B cell (primary cell): ENCODE measurements around the gene CALML5. TPM values are rescaled to one million over a fixed set of nuclear protein-coding genes. Genes with fewer than 3 reads are reported as not detected.

Experiments used
- ATAC-seq: fragments of 200-7000 bp; cut with Tn5 transposase; one replicate; pipeline ENCODE4 v1.10.0; 2021; ENCODE audit warnings: low read depth, mild to moderate bottlenecking, moderate number of reproducible peaks, moderate library complexity
- CTCF ChIA-PET: fragments of 350-600 bp; sonication (Branson Sonifier 250); formaldehyde crosslinking; loops from one replicate; lab custom pipeline; 2021; ENCODE audit warnings: antibody characterized with exemption, inconsistent platforms; lab: Charles Lee
- POLR2A ChIA-PET: fragments of 350-600 bp; sonication (Branson Sonifier 250); formaldehyde crosslinking; loops from one replicate; lab custom pipeline; 2021; ENCODE audit warnings: antibody characterized with exemption; lab: Charles Lee
- DNase-seq: peaks from one replicate; pipeline ENCODE4 v3.0.0; 2013
- H2AFZ ChIP-seq: 2 replicates; pipeline ENCODE4 v1.6.1; 2012; ENCODE audit warnings: mild to moderate bottlenecking, low read depth, low read length; ENCODE audit not compliant: insufficient read depth, poor library complexity, severe bottlenecking
- H3K27ac ChIP-seq, 2 donors: 1 replicate in 1 of 2; 2 replicates in 1 of 2; pipeline ENCODE4 v1.5.1; 2012 to 2013; ENCODE audit warnings: low read length in 2 of 2, mild to moderate bottlenecking in 2 of 2, moderate library complexity in 1 of 2
- H3K27me3 ChIP-seq, 4 experiments: fragments of 200-600 bp in 1 of 4; sonication (generic) in 1 of 4; replicated peaks in 1 of 4; 1 replicate in 2 of 4; 2 replicates in 2 of 4; pipeline versions ENCODE4 v1.6.1 to v1.7.0; 2013 to 2016; ENCODE audit warnings: low read length in 3 of 4, mild to moderate bottlenecking in 2 of 4, mixed read lengths in 1 of 4, moderate library complexity in 1 of 4; ENCODE audit not compliant: insufficient read depth in 4 of 4, control insufficient read depth in 3 of 4; ENCODE audit errors: control extremely low read depth in 1 of 4
- H3K36me3 ChIP-seq, 2 experiments: replicated peaks in 1 of 2; 1 replicate in 1 of 2; 2 replicates in 1 of 2; pipeline versions ENCODE4 v1.6.1 to v1.7.1; 2013; ENCODE audit warnings: low read length in 1 of 2; ENCODE audit not compliant: insufficient read depth in 2 of 2, control insufficient read depth in 1 of 2; ENCODE audit errors: control extremely low read depth in 1 of 2, extremely low read depth in 1 of 2
- H3K4me1 ChIP-seq, 2 donors: fragments of 200-600 bp in 1 of 2; sonication (generic) in 1 of 2; 1 replicate in 1 of 2; 2 replicates in 1 of 2; pipeline versions ENCODE4 v1.5.1 to v1.6.1; 2013 to 2017; ENCODE audit warnings: low read length in 2 of 2; ENCODE audit not compliant: control insufficient read depth in 2 of 2, insufficient read depth in 2 of 2
- H3K4me2 ChIP-seq: replicated peaks from 2 replicates; pipeline ENCODE3; 2012; ENCODE audit warnings: mild to moderate bottlenecking, low read depth, low read length; ENCODE audit not compliant: poor library complexity, severe bottlenecking
- H3K4me3 ChIP-seq, 5 experiments: fragments of 200-600 bp in 1 of 5; sonication (generic) in 1 of 5; 1 replicate in 3 of 5; 2 replicates in 2 of 5; pipeline versions ENCODE4 v1.5.1 to v1.7.0; 2011 to 2016; ENCODE audit warnings: low read length in 4 of 5, mild to moderate bottlenecking in 4 of 5, low read depth in 2 of 5, control low read depth in 1 of 5, moderate library complexity in 1 of 5; ENCODE audit not compliant: insufficient read depth in 1 of 5; ENCODE audit errors: control extremely low read depth in 1 of 5, extremely low read depth in 1 of 5
- H3K79me2 ChIP-seq: fragments of 200-600 bp; sonication (generic); one replicate; pipeline ENCODE4 v1.6.0; 2016; ENCODE audit warnings: low read length; ENCODE audit not compliant: control insufficient read depth, insufficient read depth
- H3K9ac ChIP-seq: fragments of 200-600 bp; sonication (generic); 2 replicates; pipeline ENCODE4 v1.6.1; 2017; ENCODE audit warnings: mild to moderate bottlenecking, low read length, moderate library complexity
- H3K9me3 ChIP-seq, 3 donors: one replicate each; pipeline versions ENCODE4 v1.6.1 to v1.7.1; 2013; ENCODE audit warnings: low read length in 2 of 3; ENCODE audit not compliant: control insufficient read depth in 2 of 3, insufficient read depth in 1 of 3; ENCODE audit errors: control extremely low read depth in 1 of 3
- H4K20me1 ChIP-seq: 2 replicates; pipeline ENCODE4 v1.6.0; 2012; ENCODE audit warnings: mild to moderate bottlenecking, low read length; ENCODE audit not compliant: insufficient read depth, control insufficient read depth, poor library complexity, severe bottlenecking
- H3K27ac Mint-ChIP-seq: one replicate; pipeline ENCODE4 v1.8.0; 2021; ENCODE audit warnings: mixed read lengths
- H3K27me3 Mint-ChIP-seq: one replicate; pipeline ENCODE4 v1.8.0; 2021; ENCODE audit warnings: mixed read lengths
- H3K4me1 Mint-ChIP-seq: one replicate; pipeline ENCODE4 v1.8.0; 2021; ENCODE audit warnings: mixed read lengths
- H3K4me3 Mint-ChIP-seq: one replicate; pipeline ENCODE4 v1.8.0; 2021; ENCODE audit warnings: mixed read lengths
- H3K9me3 Mint-ChIP-seq: one replicate; pipeline ENCODE4 v1.8.0; 2022; ENCODE audit warnings: mixed read lengths; ENCODE audit not compliant: insufficient read depth
- CTCF ChIP-seq: fragments of 200-600 bp; IDR thresholded peaks from one replicate; pipeline ENCODE4 v1.8.0; 2022; ENCODE audit warnings: antibody characterized with exemption, mild to moderate bottlenecking
- EZH2 ChIP-seq: IDR thresholded peaks from 2 replicates; pipeline ENCODE4 v1.6.1; 2012; ENCODE audit warnings: borderline replicate concordance, low read depth, mild to moderate bottlenecking, moderate library complexity, low read length; ENCODE audit not compliant: insufficient read depth, poor library complexity, severe bottlenecking
- WGBS: methylation state at CpG from one replicate; pipeline ENCODE4 v1.1.5; 2013; ENCODE audit warnings: missing lambda C conversion rate; ENCODE audit not compliant: insufficient coverage; 5-methylcytosine and 5-hydroxymethylcytosine counted together
- intact Hi-C: fragments of 100-400 bp; cut with micrococcal nuclease; formaldehyde crosslinking; loops from one replicate; pipeline ENCODE4 v1.10.0; 2022
- polyA plus RNA-seq: library from polyadenylated mRNA; depleted of rRNA; stranded (reverse); fragments of >200 nt; gene quantifications from 2 replicates; pipeline ENCODE4 v1.2.3, GENCODE V29; 2012
- total RNA-seq, 2 donors: library from RNA; stranded (reverse); fragments of 120-200 nt in 1 of 2; gene quantifications; 1 replicate in 1 of 2; 2 replicates in 1 of 2; pipeline versions ENCODE4 v1.2.3 to v1.2.4, GENCODE V29; 2013 to 2022

Gene CALML5
- total and polyA plus RNA-seq, 2 donors (not counting 1 experiment from before 2014, with no cell fraction given): not detected

GRCh38 chr10:5500162-5500670, 846 bp upstream of the CALML5 start:
- CTCF ChIA-PET: interaction anchor here (1.4 kb wide), 1 partner anchor 122 kb away, joined by 4 read pairs; no protein-coding TSS in a partner anchor
- intact Hi-C loops: no loop called here
- ATAC-seq: no peak
- Histone ChIP-seq H3K27ac (no peak overlapping the region), H3K9me3 (no peaks in the 10 kb centered on the region), H3K36me3 (no peaks in the 10 kb centered on the region), H3K9ac (no peak overlapping the region), H2AFZ (no peak overlapping the region), H3K4me2 (no peak overlapping the region), H4K20me1 (no peaks in the 10 kb centered on the region), H3K4me3 (no peak overlapping the region), H3K79me2 (no peaks in the 10 kb centered on the region), H3K4me1 (no peaks in the 10 kb centered on the region), H3K27me3 (peaks cover 0 to 2% (median 0%) of the 10 kb centered on the region in 4 experiments)
- 91% methylated on average over 5 of the region's 7 CpGs for WGBS
- no peak for DNase-seq
- Mint-ChIP-seq H3K4me3 (no peak overlapping the region), H3K9me3 (no peaks in the 10 kb centered on the region), H3K4me1 (no peaks in the 10 kb centered on the region), H3K27ac (no peak overlapping the region), H3K27me3 (peaks cover 11% of the 10 kb centered on the region)
- POLR2A ChIA-PET: no interaction called here
- no peak for TF ChIP-seq EZH2
- no peak for TF ChIP-seq CTCF

- Histone ChIP-seq H4K20me1 (no peaks in the 10 kb centered on the region), H3K4me2 (no peak overlapping the region), H3K9ac (no peak overlapping the region), H3K36me3 (no peaks in the 10 kb centered on the region), H3K4me1 (no peaks in the 10 kb centered on the region), H3K4me3 (no peak overlapping the region), H2AFZ (no peak overlapping the region), H3K9me3 (no peaks in the 10 kb centered on the region), H3K79me2 (no peaks in the 10 kb centered on the region), H3K27ac (no peak overlapping the region), H3K27me3 (peaks cover 0 to 2% (median 0%) of the 10 kb centered on the region in 4 experiments)
- Mint-ChIP-seq H3K4me1 (no peaks in the 10 kb centered on the region), H3K4me3 (no peak overlapping the region), H3K27ac (no peak overlapping the region), H3K9me3 (no peaks in the 10 kb centered on the region), H3K27me3 (peaks cover 9% of the 10 kb centered on the region)
- CTCF ChIA-PET: no interaction called here
- DNase-seq (no peak), ATAC-seq (no peak)
- no peak for TF ChIP-seq CTCF
- no peak for TF ChIP-seq EZH2
- 95% methylated on average over 61 of the region's 61 CpGs for WGBS
- POLR2A ChIA-PET: no interaction called here
- intact Hi-C loops: no loop called here
Measured at GRCh38 chr10:5498791-5499492, 428 bp downstream of the CALML5 start.
